GM18505 (cell line): ENCODE measurements around the gene GPD1.

Experiments
- ATAC-seq: cut with Tn5 transposase; IDR thresholded peaks from one replicate; pipeline ENCODE4 v1.9.1; 2021; ENCODE audit not compliant: unreplicated experiment
- POLR2A ChIP-seq: IDR thresholded peaks from 4 replicates; pipeline ENCODE4 v1.6.1; 2011; ENCODE audit warnings: borderline replicate concordance; ENCODE audit not compliant: insufficient read depth, insufficient read length; ENCODE audit errors: extremely low read depth

GPD1 gene

DNA sequence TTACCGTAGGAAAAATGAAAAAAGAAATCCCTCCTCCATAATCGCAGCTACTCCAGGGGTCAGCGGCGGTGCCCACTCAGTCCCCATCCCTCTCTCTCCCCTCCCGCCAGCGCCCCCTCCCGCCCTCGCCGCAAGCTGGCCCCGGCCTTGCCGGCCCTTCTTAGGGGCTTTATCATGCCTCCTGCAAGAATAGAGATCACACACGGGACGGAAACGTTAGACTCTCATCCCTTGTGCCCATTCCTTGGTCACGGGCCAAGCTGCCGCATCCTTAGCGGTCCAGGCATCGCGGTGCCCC lies 7.5 kb downstream of the GPD1 start:
- TF ChIP-seq POLR2A = no peak
- ATAC-seq = no peak

DNA sequence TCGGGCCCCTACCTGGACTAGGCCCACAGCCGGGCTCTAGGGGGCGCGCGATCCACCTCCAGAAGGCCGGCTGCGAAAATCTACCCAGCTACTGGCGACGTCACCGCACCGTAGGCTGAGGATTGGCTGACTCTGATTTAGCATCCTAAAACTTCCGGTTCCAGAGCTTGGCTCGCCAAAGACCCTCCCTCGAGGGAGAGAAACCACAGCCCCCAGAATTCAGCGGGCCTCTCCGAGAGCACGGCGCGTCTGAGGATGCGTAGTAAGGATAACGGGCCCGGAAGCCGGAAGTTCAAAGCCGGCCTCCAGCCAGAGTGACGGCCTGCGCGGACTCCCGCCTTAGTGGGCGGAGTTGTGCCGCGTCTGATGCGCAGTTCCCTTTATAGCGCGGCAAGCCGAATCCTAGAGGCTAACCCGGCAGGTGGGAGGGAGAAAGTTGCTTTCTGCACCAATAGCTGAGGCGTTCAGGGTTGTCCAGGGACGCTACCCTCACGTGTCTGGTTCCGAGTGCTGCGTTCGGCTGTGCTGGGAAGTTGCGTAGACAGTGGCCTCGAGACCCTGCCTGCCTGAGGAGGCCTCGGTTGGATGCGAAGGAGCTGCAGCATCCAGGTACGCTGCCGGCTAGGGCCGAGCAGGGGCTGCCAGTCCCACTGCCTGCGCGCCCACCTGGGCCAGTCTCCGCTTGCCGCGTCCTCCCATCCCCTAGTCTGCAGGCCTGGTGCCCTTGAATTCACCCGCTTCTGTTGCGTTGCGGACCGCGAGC lies 8.1 kb downstream of the GPD1 start, which contains the start of gene COX14:
Gene COX14 (plus strand): TSS at position 544 of the 763 bp plus-strand sequence. CDS start 7,808 bp downstream, outside the sequence.
- TF ChIP-seq POLR2A = peak; percentile 97
- ATAC-seq = peak; percentile 85

DNA sequence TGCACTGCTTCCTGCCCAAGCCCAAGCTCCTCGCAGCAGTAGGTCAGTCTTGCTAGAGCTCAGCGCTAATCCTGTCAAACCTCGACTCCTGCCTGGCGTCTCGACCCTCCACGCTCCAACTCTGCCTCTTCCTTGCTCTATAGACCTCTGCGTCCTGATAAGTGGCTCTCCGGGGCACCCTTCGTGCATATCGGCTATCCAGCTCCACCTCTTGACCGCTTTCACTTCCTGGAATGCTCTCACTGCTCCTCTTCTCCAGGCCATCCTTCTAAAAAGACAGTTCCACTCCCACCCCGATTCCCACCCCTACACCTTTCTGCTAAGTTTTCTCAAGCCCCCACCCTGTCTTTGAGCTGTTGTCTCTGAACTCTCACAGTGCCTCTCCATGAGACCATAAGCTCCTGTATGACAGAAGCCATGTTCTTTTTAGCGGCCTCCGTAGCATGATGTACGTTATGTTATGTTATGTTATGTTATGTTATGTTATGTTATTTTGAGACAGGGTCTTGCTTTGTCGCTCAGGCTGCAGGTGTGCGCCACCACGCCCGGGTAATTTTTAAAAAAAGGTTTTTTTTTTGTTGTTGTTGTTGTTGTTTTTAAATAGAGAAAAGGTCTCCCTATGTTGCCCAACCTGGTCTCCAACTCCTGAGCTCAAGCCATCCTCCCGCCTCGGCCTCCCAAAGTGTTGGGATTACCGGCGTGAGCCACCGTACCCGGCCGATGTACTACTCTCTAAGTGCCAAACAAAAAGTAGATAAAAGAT lies 8.8 kb downstream of the GPD1 start:
- TF ChIP-seq POLR2A = no peak
- ATAC-seq = no peak

DNA sequence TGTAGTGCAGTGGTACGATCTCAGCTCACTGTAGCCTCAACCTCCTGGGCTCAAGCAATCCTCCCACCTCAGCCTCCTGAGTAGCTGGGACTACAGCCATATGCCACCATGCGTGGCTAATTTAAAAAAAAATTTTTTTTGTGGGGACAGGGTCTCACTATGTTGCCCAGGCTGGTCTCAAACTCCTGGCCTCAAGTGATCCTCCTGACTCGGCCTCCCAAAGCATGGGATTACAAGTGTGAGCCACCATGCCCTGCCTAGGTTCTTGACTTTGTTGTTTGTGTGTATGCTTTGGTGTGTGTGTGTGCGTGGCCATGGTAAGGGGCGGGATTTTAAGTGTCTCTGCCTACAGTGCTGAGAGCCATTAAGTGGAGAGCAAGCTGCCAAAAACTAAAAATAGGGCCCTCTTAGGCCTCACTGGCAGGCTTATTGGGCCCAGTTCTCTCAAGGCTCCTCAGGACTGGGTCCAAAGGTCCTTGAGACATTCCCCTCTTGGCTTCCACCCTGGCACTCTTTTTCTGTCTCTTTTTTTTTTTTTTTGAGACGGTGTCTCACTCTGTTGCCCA lies 13.3 kb downstream of the GPD1 start:
- no peak for ATAC-seq
- no peak for TF ChIP-seq POLR2A

DNA sequence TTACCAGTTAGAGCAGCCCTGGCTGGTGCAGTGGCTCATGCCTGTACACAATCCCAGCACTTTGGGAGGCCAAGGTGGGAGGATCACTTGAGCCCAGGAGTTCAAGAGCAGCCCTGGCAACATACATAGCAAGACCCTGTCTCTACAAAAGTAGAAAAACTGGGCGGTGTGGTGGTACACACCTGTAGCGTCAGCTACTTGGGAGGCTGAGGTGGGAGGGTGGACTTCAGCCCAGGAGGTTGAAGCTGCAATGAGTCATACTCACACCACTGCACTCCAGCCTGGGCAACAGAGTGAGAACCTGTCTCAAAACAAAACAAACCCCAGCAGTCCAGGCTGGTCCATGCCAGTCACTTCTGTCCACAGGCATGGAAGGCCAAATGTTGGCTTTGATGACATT lies 15.6 kb downstream of the GPD1 start:
- no peak for ATAC-seq

DNA sequence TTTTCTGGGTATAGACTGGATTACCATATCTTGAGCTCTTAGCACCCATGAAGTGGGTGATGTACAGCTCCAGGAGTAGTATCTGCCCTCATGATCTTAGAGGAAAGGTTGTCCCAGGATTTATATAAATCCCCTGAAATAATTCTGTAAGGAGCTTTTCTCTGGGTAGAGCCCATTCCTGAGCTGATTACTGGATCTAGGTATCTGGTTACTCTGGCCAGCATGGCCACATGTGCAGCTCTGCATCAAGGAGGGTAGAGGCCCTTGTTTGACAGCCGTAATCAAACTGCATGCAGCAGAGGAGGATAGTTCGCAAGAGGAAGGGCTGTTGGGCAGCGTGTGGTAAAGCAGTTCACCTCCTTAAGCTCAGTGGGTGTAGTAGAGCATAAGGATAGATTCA lies 16.7 kb downstream of the GPD1 start:
- no peak for ATAC-seq
- TF ChIP-seq POLR2A = no peak

More for the DNA sequence above, 15.6 kb downstream of the GPD1 start:
- TF ChIP-seq POLR2A = no peak

DNA sequence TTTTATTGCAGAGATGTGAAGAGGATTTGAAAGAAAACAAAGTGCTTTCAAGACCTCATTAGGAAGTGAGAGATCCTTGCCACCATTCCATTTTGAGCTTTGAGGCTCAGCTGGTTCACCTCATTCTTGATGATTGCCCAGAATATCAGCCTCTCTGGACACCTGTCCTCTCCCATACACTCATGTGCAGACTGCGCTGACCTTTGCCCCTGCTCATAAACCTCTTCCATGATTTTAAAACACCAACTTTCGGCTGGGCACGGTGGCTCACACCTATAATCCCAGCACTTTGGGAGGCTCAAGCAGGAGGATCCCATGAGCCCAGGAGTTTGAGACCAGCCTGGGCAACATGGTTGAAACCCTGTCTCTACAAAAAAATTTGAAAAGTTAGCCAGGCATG lies 17.1 kb downstream of the GPD1 start:
- no peak for ATAC-seq
- no peak for TF ChIP-seq POLR2A

DNA sequence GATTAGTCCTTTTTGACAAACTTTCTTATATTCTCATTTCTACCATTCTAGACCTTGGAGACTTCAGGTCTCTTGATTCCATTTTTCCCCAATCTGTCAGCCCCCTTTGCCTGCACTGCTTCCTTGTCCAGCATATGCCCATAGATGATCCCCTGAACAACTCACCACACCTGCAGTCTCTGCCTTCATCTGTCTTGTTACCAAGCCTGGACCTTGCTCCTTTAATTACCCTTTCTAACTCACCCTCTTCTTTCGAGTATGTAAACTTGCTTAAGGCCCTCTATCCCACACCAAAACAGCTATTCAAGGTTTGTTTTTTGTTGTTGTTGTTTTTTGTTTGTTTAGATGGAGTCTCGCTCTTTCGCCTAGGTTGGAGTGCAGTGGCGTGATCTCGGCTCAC lies 17.8 kb downstream of the GPD1 start:
- no peak for TF ChIP-seq POLR2A
- ATAC-seq = no peak

DNA sequence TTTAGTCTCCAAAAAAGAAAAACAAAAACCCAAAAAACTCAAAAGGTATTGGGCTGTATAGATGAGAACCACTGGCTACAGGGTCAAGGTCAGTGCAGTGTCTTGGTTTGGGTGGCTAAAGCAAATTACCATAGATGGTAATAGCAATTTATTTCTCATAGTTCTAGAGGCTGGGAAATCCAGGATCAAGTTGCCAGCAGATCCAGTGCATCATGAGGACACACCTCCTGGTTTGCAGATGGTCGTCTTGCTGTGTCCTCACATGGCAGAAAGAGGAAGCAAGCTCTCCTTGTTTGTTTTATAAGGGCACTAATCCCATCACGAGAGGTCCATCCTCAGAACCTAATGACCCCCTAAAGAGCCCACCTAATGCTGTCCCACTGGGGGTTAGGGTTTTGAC lies 19.4 kb downstream of the GPD1 start:
- no peak for ATAC-seq
- no peak for TF ChIP-seq POLR2A

DNA sequence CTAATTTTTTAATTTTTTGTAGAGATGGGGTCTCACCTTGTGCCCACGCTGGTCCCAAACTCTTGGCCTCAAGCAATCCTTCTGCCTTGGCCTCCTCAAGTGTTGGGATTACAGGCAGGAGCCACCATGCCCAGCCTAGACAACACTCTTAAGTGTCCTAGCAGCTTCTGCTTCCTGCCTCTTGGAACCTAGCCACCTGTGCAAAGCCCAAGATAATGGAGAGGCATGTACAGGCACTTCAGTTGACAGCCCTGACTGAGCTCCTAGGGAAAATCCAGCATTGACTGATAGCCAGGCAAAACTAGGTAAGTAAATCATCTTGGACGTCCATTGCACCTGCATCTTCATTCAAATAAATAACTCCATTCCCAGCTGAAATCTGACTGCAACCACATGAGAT lies 23.7 kb downstream of the GPD1 start:
- TF ChIP-seq POLR2A = no peak
- ATAC-seq = no peak

DNA sequence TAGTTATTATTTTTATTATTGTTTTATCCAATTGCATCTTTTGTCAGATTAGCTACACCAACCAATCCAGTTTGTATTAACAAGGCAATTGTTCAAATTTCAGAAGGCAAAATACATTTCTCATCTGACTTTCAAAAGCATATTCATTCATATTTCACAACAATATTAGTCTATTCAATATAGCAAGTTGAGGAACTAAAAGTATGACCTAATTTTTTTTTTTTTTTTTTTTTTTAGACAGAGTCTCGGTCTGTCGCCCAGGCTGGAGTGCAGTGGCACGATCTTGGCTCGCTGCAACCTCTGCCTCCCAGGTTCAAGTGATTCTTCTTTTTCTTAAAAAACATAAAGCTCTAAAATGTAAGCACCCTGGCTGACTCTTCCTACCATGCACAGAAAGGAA lies 25.5 kb downstream of the GPD1 start:
- TF ChIP-seq POLR2A = no peak
- no peak for ATAC-seq

DNA sequence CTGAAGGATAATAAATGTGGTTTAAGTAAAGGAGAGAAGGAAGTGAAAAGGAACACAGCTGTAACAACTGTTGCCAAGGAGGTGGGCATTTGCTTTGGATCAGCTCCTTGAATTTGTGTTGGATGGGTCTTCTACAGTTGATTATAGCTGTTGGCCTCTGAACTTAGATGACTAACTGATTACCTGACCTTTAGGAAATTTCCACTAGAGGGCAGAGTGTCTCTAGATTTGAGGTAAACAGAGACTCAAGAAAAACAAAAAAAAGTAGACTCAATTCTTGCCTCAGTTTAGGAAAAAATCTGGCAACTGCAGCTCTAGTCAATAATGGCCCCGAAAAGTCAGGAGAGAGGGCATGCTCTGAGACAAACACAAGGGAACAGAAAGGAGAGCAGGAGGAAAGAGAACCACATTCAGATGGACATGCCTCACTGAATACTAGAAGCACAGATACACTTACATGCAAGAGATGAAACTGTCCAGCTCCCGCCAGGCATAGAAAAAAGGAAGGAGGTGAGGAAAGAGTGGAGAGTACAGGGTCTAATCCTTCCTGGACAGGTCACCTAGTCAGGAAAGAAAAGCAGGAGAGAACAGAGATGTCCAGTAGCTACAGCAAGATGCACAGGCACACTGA lies 28.8 kb downstream of the GPD1 start:
- no peak for TF ChIP-seq POLR2A
- ATAC-seq = no peak

DNA sequence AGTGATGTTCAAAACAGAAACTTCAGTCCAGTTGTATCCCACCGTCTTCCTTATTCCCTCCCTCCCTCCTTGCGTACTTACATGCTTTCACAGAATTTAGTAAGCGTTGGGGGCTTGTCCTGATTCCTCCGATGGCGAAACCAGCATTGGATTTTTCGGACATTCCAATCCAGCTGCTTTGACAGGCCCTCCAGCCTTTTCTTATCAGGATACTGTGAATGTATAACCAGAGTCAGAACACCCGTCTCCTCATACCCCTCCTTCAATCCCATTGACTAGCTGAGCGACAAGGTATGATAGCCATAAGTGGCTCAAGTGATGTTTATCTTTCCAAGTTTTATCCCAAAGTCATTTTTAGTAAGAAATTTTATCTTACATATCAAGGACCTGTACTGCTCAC lies 39.2 kb downstream of the GPD1 start:
- no peak for ATAC-seq
- no peak for TF ChIP-seq POLR2A
